ENCODE measurements around the gene SREK1. TPM values are rescaled to one million over a fixed set of nuclear protein-coding genes. Genes with fewer than 3 reads are reported as not detected.

SREK1 gene
- total and polyA plus RNA-seq, 3 donors from 2014 or later, result 28.4 to 139 (median 108) TPM

DNA sequence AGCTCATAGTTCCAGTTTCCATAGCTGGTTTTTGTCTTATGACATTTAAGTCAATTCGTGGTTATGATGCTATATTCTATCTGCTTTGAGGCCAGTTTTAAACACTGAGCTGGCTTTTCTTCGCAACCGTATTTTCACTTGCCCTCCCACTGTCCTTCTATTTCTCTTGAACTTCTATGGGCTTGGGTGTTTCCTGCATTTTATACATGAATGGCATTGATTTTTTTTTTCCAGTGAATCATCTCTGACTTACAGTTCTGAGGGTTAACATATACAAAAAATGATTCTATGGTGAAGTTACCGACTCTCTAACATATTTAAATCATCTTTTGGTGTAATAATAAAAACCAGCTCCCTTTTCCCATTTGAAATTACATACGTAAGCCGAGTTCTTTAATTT, 88.2 kb downstream of the SREK1 start:
- no peaks in the 10 kb centered on the region for H3K4me1 ChIP-seq
- H3K27ac ChIP-seq, result no peak overlapping the region
- no peak overlapping the region for H3K4me3 ChIP-seq
- no peak for TF ChIP-seq POLR2A (IDR thresholded peaks at IDR 0.05)
- TF ChIP-seq, protein P1, sequence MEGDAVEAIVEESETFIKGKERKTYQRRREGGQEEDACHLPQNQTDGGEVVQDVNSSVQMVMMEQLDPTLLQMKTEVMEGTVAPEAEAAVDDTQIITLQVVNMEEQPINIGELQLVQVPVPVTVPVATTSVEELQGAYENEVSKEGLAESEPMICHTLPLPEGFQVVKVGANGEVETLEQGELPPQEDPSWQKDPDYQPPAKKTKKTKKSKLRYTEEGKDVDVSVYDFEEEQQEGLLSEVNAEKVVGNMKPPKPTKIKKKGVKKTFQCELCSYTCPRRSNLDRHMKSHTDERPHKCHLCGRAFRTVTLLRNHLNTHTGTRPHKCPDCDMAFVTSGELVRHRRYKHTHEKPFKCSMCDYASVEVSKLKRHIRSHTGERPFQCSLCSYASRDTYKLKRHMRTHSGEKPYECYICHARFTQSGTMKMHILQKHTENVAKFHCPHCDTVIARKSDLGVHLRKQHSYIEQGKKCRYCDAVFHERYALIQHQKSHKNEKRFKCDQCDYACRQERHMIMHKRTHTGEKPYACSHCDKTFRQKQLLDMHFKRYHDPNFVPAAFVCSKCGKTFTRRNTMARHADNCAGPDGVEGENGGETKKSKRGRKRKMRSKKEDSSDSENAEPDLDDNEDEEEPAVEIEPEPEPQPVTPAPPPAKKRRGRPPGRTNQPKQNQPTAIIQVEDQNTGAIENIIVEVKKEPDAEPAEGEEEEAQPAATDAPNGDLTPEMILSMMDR (IDR thresholded peaks at IDR 0.05), result no peak
- DNase-seq, result no peak
- H3K27me3 ChIP-seq, result no peaks in the 10 kb centered on the region
- WGBS, 2 donors, result 81 to 87% methylated on average over 6 of the region's 6 CpGs
- no peaks in the 10 kb centered on the region for H3K9me3 ChIP-seq
- no peaks in the 10 kb centered on the region for H3K36me3 ChIP-seq (ENCODE audit: low read depth, missing control alignments)
- intact Hi-C loops (cut with DNase I; ENCODE audit: low total_unique reads), result no loop called here

DNA sequence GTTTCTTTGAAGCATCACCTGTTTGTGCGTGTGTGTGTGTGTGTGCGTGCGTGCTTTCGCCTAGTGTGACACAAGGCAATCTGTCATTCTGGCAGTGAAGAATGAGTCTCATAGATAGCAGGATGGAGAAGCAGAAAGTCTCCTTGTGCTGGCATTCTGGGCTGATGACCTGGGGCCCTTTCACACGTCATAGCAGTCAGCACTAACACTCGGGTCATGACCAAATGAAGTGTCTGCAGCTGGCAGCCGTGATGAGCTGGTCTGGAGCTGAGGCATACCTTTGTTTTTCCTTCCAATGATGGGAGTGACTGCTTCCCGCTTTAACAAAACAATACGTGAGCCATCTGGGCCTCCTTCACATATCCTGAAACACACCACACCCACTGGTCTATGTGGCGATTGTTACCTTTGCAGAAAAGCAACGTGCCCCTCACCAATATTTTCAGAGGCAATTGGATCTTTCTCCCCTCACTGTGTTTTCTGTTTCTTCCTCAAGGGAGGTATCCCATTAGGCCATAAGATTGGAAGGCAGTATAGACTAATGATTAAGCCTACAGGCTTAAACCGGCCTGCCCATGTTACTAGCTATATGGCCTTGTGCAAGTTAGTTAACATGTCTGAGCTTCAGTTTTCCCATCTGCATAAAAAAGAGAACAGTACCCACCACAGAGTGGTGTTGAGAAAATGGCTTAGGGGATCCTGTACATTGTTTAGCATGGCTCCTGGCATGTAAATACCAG, 88.8 kb downstream of the SREK1 start:
- no peak overlapping the region for H3K27ac ChIP-seq
- H3K27me3 ChIP-seq, result no peaks in the 10 kb centered on the region
- no peaks in the 10 kb centered on the region for H3K4me1 ChIP-seq
- TF ChIP-seq POLR2A (IDR thresholded peaks at IDR 0.05), result no peak
- TF ChIP-seq, protein P1 (IDR thresholded peaks at IDR 0.05), result no peak
- 72 to 83% methylated on average over 12 of the region's 12 CpGs for WGBS, 2 donors
- H3K9me3 ChIP-seq, result no peaks in the 10 kb centered on the region
- no peak for DNase-seq
- intact Hi-C loops (cut with DNase I; ENCODE audit: low total_unique reads), result no loop called here
- no peaks in the 10 kb centered on the region for H3K36me3 ChIP-seq (ENCODE audit: low read depth, missing control alignments)
- no peak overlapping the region for H3K4me3 ChIP-seq

Other genes starting within 250 kb of the SREK1 start
- gene ERBIN, start 217.7 kb upstream of the SREK1 start, total RNA-seq, result 10 to 100 TPM; 79.8 to 98.3 TPM
- 45.7 TPM for gene ERBIN, start 217.7 kb upstream of the SREK1 start, polyA plus RNA-seq (ENCODE audit: insufficient read depth, low read depth, low replicate concordance)

All from testis (tissue), 3 donors.